H1 (cell line): ENCODE results near the gene ZNFX1. TPM values are rescaled to one million over a fixed set of nuclear protein-coding genes. Genes with fewer than 3 reads are reported as not detected.

Source experiments
- CTCF ChIA-PET: fragments of 300-600 bp; sonication (Branson Sonifier 250); formaldehyde crosslinking; loops from one replicate; lab custom pipeline; 2021; ENCODE audit not compliant: partially characterized antibody; lab: Charles Lee
- POLR2A ChIA-PET: fragments of 300-600 bp; sonication (Branson Sonifier 250); formaldehyde crosslinking; loops from one replicate; lab custom pipeline; 2021; ENCODE audit warnings: inconsistent platforms; ENCODE audit not compliant: partially characterized antibody; lab: Charles Lee
- DNase-seq, 2 experiments: peaks; one replicate each; pipeline versions ENCODE4 v3.0.0 to v3.0.0-alpha.2; 2010 to 2022; ENCODE audit warnings: low spot score in 2 of 2, low read depth in 1 of 2, mixed read lengths in 1 of 2
- FAIRE-seq: peaks from 2 replicates; lab custom pipeline; 2011; peaks lifted over from hg19 to GRCh38; lab: Jason Lieb, UNC
- H2AFZ ChIP-seq: 2 replicates; pipeline ENCODE4 v1.8.1; 2012; ENCODE audit warnings: low read length, inconsistent platforms
- H2AK5ac ChIP-seq: 2 replicates; pipeline ENCODE4 v1.6.1; 2013; ENCODE audit warnings: low read depth, low read length
- H2BK120ac ChIP-seq: replicated peaks from 2 replicates; pipeline ENCODE3; 2013; ENCODE audit warnings: low read depth, low read length, inconsistent platforms
- H2BK12ac ChIP-seq: 2 replicates; pipeline ENCODE4 v1.6.1; 2013; ENCODE audit warnings: low read depth, low read length
- H2BK15ac ChIP-seq: 2 replicates; pipeline ENCODE4 v1.6.1; 2013; ENCODE audit warnings: low read length
- H2BK20ac ChIP-seq: 2 replicates; pipeline ENCODE4 v1.6.1; 2013; ENCODE audit warnings: low read length
- H2BK5ac ChIP-seq: 2 replicates; pipeline ENCODE4 v1.6.1; 2013; ENCODE audit warnings: low read depth, low read length
- H3K14ac ChIP-seq: 2 replicates; pipeline ENCODE4 v1.6.1; 2013; ENCODE audit warnings: inconsistent platforms; ENCODE audit not compliant: insufficient read length
- H3K18ac ChIP-seq: 2 replicates; pipeline ENCODE4 v1.6.1; 2013; ENCODE audit warnings: low read length; ENCODE audit errors: extremely low read depth
- H3K23ac ChIP-seq: 2 replicates; pipeline ENCODE4 v1.6.1; 2013; ENCODE audit warnings: inconsistent platforms; ENCODE audit not compliant: insufficient read length
- H3K23me2 ChIP-seq: 2 replicates; pipeline ENCODE4 v1.6.1; 2013; ENCODE audit warnings: low read depth, low read length
- H3K27ac ChIP-seq: 2 replicates; pipeline ENCODE4 v1.6.1; 2011; ENCODE audit warnings: low read depth, low read length, inconsistent platforms
- H3K27me3 ChIP-seq, 4 experiments: replicated peaks in 1 of 4; 1 replicate in 1 of 4; 2 replicates in 3 of 4; pipeline versions ENCODE4 v1.6.1 to v1.8.1; 2011 to 2013; ENCODE audit warnings: low read length in 3 of 4, mild to moderate bottlenecking in 3 of 4, inconsistent platforms in 2 of 4, mixed read lengths in 2 of 4, moderate library complexity in 1 of 4; ENCODE audit not compliant: control insufficient read depth in 3 of 4, insufficient read depth in 3 of 4; ENCODE audit errors: extremely low read depth in 1 of 4
- H3K36me3 ChIP-seq, 4 experiments: 2 replicates each; pipeline versions ENCODE4 v1.6.1 to v1.8.1; 2011 to 2013; ENCODE audit warnings: mild to moderate bottlenecking in 4 of 4, low read length in 3 of 4, moderate library complexity in 2 of 4, control low read depth in 1 of 4, inconsistent platforms in 1 of 4; ENCODE audit not compliant: insufficient read depth in 4 of 4, control insufficient read depth in 2 of 4
- H3K4ac ChIP-seq: replicated peaks from 2 replicates; pipeline ENCODE3; 2013; ENCODE audit warnings: low read length, low read depth, mixed read lengths, inconsistent platforms; ENCODE audit not compliant: insufficient read length
- H3K4me1 ChIP-seq, 4 experiments: replicated peaks in 1 of 4; 1 replicate in 1 of 4; 2 replicates in 3 of 4; pipeline versions ENCODE4 v1.6.1 to v1.8.1; 2011 to 2013; ENCODE audit warnings: low read length in 3 of 4, inconsistent platforms in 2 of 4, mixed read lengths in 1 of 4; ENCODE audit not compliant: insufficient read depth in 4 of 4, control insufficient read depth in 3 of 4
- H3K4me2 ChIP-seq, 2 experiments: 2 replicates each; pipeline versions ENCODE4 v1.6.1 to v1.8.1; 2011 to 2013; ENCODE audit warnings: low read depth in 2 of 2, low read length in 2 of 2, control low read depth in 1 of 2, inconsistent platforms in 1 of 2, mild to moderate bottlenecking in 1 of 2; ENCODE audit not compliant: insufficient read depth in 1 of 2
- H3K4me3 ChIP-seq, 4 experiments: fragments of 200-600, 300-600 bp in 1 of 4; sonication (generic), shearing (Covaris generic), sonication (Bioruptor Twin) in 1 of 4; 2 replicates each; pipeline versions ENCODE4 v1.5.1 to v1.8.1; 2011 to 2016; ENCODE audit warnings: low read length in 4 of 4, low read depth in 3 of 4, control low read depth in 2 of 4, inconsistent platforms in 2 of 4, mild to moderate bottlenecking in 2 of 4, mixed read lengths in 1 of 4, moderate library complexity in 1 of 4; ENCODE audit not compliant: insufficient read depth in 2 of 4; ENCODE audit errors: extremely low read depth in 1 of 4
- H3K56ac ChIP-seq: replicated peaks from 2 replicates; pipeline ENCODE3; 2013; ENCODE audit warnings: low read depth, mild to moderate bottlenecking, mixed read lengths, low read length, inconsistent platforms; ENCODE audit not compliant: insufficient read length
- H3K79me1 ChIP-seq: 2 replicates; pipeline ENCODE4 v1.6.1; 2013; ENCODE audit warnings: low read depth, low read length, control low read depth
- H3K79me2 ChIP-seq, 2 experiments: 2 replicates each; pipeline versions ENCODE4 v1.6.1 to v1.8.1; 2012 to 2013; ENCODE audit warnings: low read length in 2 of 2, mild to moderate bottlenecking in 2 of 2, inconsistent platforms in 1 of 2; ENCODE audit not compliant: insufficient read depth in 2 of 2, control insufficient read depth in 1 of 2
- H3K9ac ChIP-seq, 4 experiments: replicated peaks in 1 of 4; 1 replicate in 1 of 4; 2 replicates in 3 of 4; pipeline versions ENCODE4 v1.6.1 to v1.8.1; 2011 to 2013; ENCODE audit warnings: low read depth in 3 of 4, low read length in 3 of 4, control low read depth in 2 of 4, mild to moderate bottlenecking in 2 of 4, moderate library complexity in 2 of 4, inconsistent platforms in 1 of 4; ENCODE audit errors: extremely low read depth in 1 of 4
- H3K9me3 ChIP-seq, 2 experiments: 2 replicates each; pipeline versions ENCODE4 v1.6.1 to v1.8.1; 2012 to 2013; ENCODE audit warnings: mild to moderate bottlenecking in 2 of 2, moderate library complexity in 2 of 2, control low read depth in 1 of 2, inconsistent platforms in 1 of 2, low read depth in 1 of 2, low read length in 1 of 2, mixed read lengths in 1 of 2; ENCODE audit not compliant: insufficient read depth in 2 of 2
- H4K20me1 ChIP-seq, 2 experiments: replicated peaks in 1 of 2; 2 replicates each; pipeline versions ENCODE3 to v1.8.1; 2011 to 2013; ENCODE audit warnings: inconsistent platforms in 2 of 2, low read length in 2 of 2, mild to moderate bottlenecking in 1 of 2; ENCODE audit not compliant: insufficient read depth in 2 of 2, control insufficient read depth in 1 of 2
- H4K5ac ChIP-seq: 2 replicates; pipeline ENCODE4 v1.6.1; 2013; ENCODE audit warnings: low read length, low read depth, mixed read lengths, inconsistent platforms; ENCODE audit not compliant: insufficient read length
- H4K8ac ChIP-seq: 2 replicates; pipeline ENCODE4 v1.8.0; 2013; ENCODE audit warnings: mild to moderate bottlenecking, moderate library complexity, low read length, inconsistent platforms; ENCODE audit not compliant: insufficient read depth; ENCODE audit errors: extremely low read depth
- H4K91ac ChIP-seq: replicated peaks from 2 replicates; pipeline ENCODE3; 2013; ENCODE audit warnings: low read length, mixed read lengths, inconsistent platforms; ENCODE audit not compliant: insufficient read length
- ASH2L ChIP-seq: fragments of 200-600, 300-600 bp; sonication (generic); IDR thresholded peaks from one replicate; pipeline ENCODE4 v1.7.1; 2017; ENCODE audit warnings: low read length
- BRCA1 ChIP-seq: IDR thresholded peaks from 2 replicates; pipeline ENCODE4 v1.6.1; 2012; ENCODE audit warnings: low read depth, low read length, improper control_type of control experiment
- CTBP2 ChIP-seq: IDR thresholded peaks from 2 replicates; pipeline ENCODE4 v1.7.0; 2011; ENCODE audit warnings: borderline replicate concordance, mild to moderate bottlenecking, moderate library complexity, mixed read lengths, low read length; ENCODE audit not compliant: insufficient read depth, insufficient read length
- EP300 ChIP-seq, 2 experiments: IDR thresholded peaks; 1 replicate in 1 of 2; 2 replicates in 1 of 2; pipeline ENCODE4 v1.6.1; 2011 to 2012; ENCODE audit warnings: low read depth in 2 of 2, low read length in 2 of 2, mild to moderate bottlenecking in 2 of 2, borderline replicate concordance in 1 of 2, inconsistent platforms in 1 of 2, moderate library complexity in 1 of 2
- GABPA ChIP-seq: IDR thresholded peaks from 2 replicates; pipeline ENCODE4 v1.6.1; 2011; ENCODE audit warnings: mild to moderate bottlenecking, low read length, moderate library complexity, borderline replicate concordance; ENCODE audit not compliant: insufficient read depth
- GTF2F1 ChIP-seq: IDR thresholded peaks from 2 replicates; pipeline ENCODE4 v1.6.1; 2012; ENCODE audit warnings: low read depth, low read length, improper control_type of control experiment, borderline replicate concordance
- MAX ChIP-seq: IDR thresholded peaks from 2 replicates; pipeline ENCODE4 v1.6.1; 2012; ENCODE audit warnings: inconsistent platforms
- NRF1 ChIP-seq: IDR thresholded peaks from 2 replicates; pipeline ENCODE4 v1.6.1; 2011; ENCODE audit warnings: mild to moderate bottlenecking, low read depth, low read length, improper control_type of control experiment
- RAD21 ChIP-seq, 2 experiments: IDR thresholded peaks in 1 of 2; conservative IDR thresholded peaks in 1 of 2; 2 replicates each; pipeline ENCODE4 v1.6.1; 2011; ENCODE audit warnings: low read depth in 2 of 2, low read length in 2 of 2, improper control_type of control experiment in 1 of 2, inconsistent platforms in 1 of 2, mild to moderate bottlenecking in 1 of 2, moderate library complexity in 1 of 2
- RBBP5 ChIP-seq: IDR thresholded peaks from 2 replicates; pipeline ENCODE4 v1.7.1; 2012; ENCODE audit warnings: low read depth, mild to moderate bottlenecking, inconsistent platforms, low read length, moderate library complexity, borderline replicate concordance
- SUZ12 ChIP-seq: fragments of 200-600 bp; sonication (generic); IDR thresholded peaks from 2 replicates; pipeline ENCODE4 v1.6.1; 2012; ENCODE audit warnings: mild to moderate bottlenecking, inconsistent platforms, low read length, moderate library complexity, mixed read lengths
- ZNF274 ChIP-seq: IDR thresholded peaks from 2 replicates; pipeline ENCODE4 v1.7.0; 2012; ENCODE audit warnings: low read length, borderline replicate concordance; ENCODE audit errors: extremely low read depth
- WGBS, 2 experiments: shearing (Covaris generic) in 1 of 2; methylation state at CpG; one replicate each; pipeline versions ENCODE4 v1.1.6 to v1.1.7; 2013 to 2015; ENCODE audit warnings: low lambda C conversion rate in 2 of 2, mixed read lengths in 2 of 2, inconsistent platforms in 1 of 2, low coverage in 1 of 2, missing lambda C conversion rate in 1 of 2; ENCODE audit not compliant: insufficient replicate concordance in 2 of 2, insufficient coverage in 1 of 2, insufficient read length in 1 of 2; ENCODE audit errors: extremely low coverage in 1 of 2, missing lambda C conversion rate in 1 of 2; 5-methylcytosine and 5-hydroxymethylcytosine counted together
- polyA plus RNA-seq, 7 experiments: library from polyadenylated mRNA; depleted of rRNA in 3 of 7; stranded (reverse) in 5 of 7; unstranded in 2 of 7; fragments of >200 nt in 5 of 7; fragments of 200-250 nt in 2 of 7; gene quantifications; 1 replicate in 5 of 7; 2 replicates in 1 of 7; 4 replicates in 1 of 7; pipeline versions ENCODE4 v1.2.1 to v1.2.3, GENCODE V29; 2011 to 2013; ENCODE audit warnings: missing spikeins in 2 of 7, mixed read lengths in 2 of 7
- total RNA-seq: library from RNA; stranded (reverse); fragmentation: NEBNext Ultra II Directional; extraction: Animal tissue kit (Norgen Biotek cat#: 25700); gene quantifications from 2 replicates; pipeline ENCODE4 v1.2.1, GENCODE V29; 2021

The ZNFX1 gene
- total and polyA plus RNA-seq, 2 of the 8 experiments (the other 6 are each of a cell fraction or from before 2014, with no cell fraction given), result 3.1 to 11.3 TPM

GRCh38 chr20:49210101-49210756 lies 67.6 kb downstream of the ZNFX1 start:
- WGBS, 2 experiments, result 81% methylated on average over 1 of the region's 1 CpG; no CpG with 5 or more reads in 1 of the 2 experiments
- no peaks in the 10 kb centered on the region for H3K79me2 ChIP-seq
- H2AK5ac ChIP-seq, result no peak overlapping the region
- H3K9ac ChIP-seq, result no peak overlapping the region
- no peak overlapping the region for H2BK12ac ChIP-seq
- no peak overlapping the region for H3K27ac ChIP-seq
- ChIA-PET POLR2A (interaction anchor here (1.1 kb wide), 1 partner anchor 17 kb away, joined by 3 read pairs; no protein-coding TSS in a partner anchor), CTCF (interaction anchor here (0.7 to 1.4 kb wide), 3 partner anchors 10 to 976 kb away, joined by 3 read pairs; no protein-coding TSS in a partner anchor)
- H3K4me1 ChIP-seq, result 0 out of 7 replicates have a peak, but pooled peaks cover 0 to 2% (median 0%) of the 10 kb centered on the region in 4 experiments
- no peak overlapping the region for H2AFZ ChIP-seq
- H3K79me1 ChIP-seq, result no peaks in the 10 kb centered on the region
- no peak overlapping the region for H3K4me3 ChIP-seq
- H4K5ac ChIP-seq, result no peak overlapping the region
- H4K20me1 ChIP-seq, result no peaks in the 10 kb centered on the region
- H3K18ac ChIP-seq, result no peak overlapping the region
- H2BK5ac ChIP-seq, result no peak overlapping the region
- H2BK15ac ChIP-seq, result no peak overlapping the region
- FAIRE-seq (no peak), DNase-seq (no peak)
- H3K36me3 ChIP-seq, result no peaks in the 10 kb centered on the region
- no peak overlapping the region for H3K23ac ChIP-seq
- no peak overlapping the region for H3K14ac ChIP-seq
- no peak overlapping the region for H3K4ac ChIP-seq
- H3K27me3 ChIP-seq, result no peaks in the 10 kb centered on the region
- no peak overlapping the region for H4K8ac ChIP-seq
- H4K91ac ChIP-seq, result no peak overlapping the region
- peaks cover 0 to 3% of the 10 kb centered on the region in 2 experiments; a peak in 2 of 4 replicates for H3K9me3 ChIP-seq
- no peak overlapping the region for H2BK20ac ChIP-seq
- H2BK120ac ChIP-seq, result no peak overlapping the region
- no peak overlapping the region for H3K56ac ChIP-seq
- TF ChIP-seq ASH2L, result no peak
- no peak for TF ChIP-seq NRF1
- TF ChIP-seq EP300 (IDR thresholded peaks at IDR 0.05; ENCODE audit: borderline replicate concordance in 1 of 2, low read depth in 2 of 2, low read length in 2 of 2), result no peak
- no peak for TF ChIP-seq ZNF274
- no peak for TF ChIP-seq RBBP5
- TF ChIP-seq SUZ12, result no peak
- no peak for TF ChIP-seq RAD21 (IDR thresholded peaks at IDR 0.05 in 1 of 2, conservative IDR thresholded peaks at IDR 0.05 in 1 of 2; ENCODE audit: low read depth in 2 of 2, low read length in 2 of 2)
- TF ChIP-seq GABPA, result no peak
- TF ChIP-seq CTBP2, result no peak
- TF ChIP-seq GTF2F1, result no peak
- no peak for TF ChIP-seq BRCA1
- TF ChIP-seq MAX, result no peak
- H3K4me2 ChIP-seq, result no peak overlapping the region
- no peaks in the 10 kb centered on the region for H3K23me2 ChIP-seq
